ENCODE measurements around the gene ENG.

The ENG gene

DNA sequence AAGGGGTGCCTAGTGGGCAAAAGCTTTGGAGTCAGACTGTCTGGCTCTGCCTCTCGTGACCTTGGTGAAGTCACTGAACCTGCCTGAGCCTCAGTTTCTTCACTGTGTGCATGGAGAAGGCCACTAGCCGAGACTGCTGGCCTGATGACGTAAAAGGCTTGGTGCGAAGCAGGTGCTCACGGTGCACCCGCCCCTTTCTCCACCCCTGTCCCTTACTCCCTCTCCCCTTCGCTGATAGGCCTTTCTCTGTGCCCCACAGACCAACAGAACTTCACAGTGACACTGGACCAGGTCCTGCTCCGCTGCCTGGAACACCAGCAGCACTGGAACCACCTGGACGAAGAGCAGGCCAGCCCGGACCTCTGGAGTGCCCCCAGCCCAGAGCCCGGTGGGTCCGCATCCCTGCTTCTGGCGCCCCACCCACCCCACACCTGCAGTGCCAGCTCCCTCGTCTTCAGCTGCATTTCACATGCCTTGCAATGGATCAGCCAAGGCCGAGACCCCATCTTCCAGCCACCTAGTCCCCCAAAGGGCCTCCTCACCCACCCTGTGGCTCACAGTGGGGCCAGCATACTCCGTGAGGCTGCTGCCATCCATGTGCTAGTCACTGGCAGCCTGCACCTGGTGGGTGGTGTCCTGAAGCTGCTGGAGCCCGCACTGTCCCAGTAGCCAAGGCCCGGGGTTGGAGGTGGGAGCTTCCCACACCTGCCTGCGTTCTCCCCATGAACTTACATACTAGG is 41.4 kb downstream of the ENG start:
- H3K79me2 ChIP-seq (ENCODE audit: low read length) = no peaks in the 10 kb centered on the region
- H3K4me1 ChIP-seq (ENCODE audit: low read length) = no peaks in the 10 kb centered on the region
- no peaks in the 10 kb centered on the region for H3K27me3 ChIP-seq (ENCODE audit: low read depth, low read length)
- no peaks in the 10 kb centered on the region for H3K9me3 ChIP-seq (ENCODE audit: insufficient read depth, low read length)
- H3K4me2 ChIP-seq (ENCODE audit: low read length) = no peak overlapping the region
- no peak overlapping the region for H3K27ac ChIP-seq (ENCODE audit: low read length)
- no peak overlapping the region for H2AFZ ChIP-seq (ENCODE audit: low read depth, low read length)
- 0 out of 2 replicates have a peak, but pooled peaks cover 2% of the 10 kb centered on the region for H4K20me1 ChIP-seq (ENCODE audit: insufficient read depth, low read length)
- no peak for TF ChIP-seq EZH2phosphoT487 (IDR thresholded peaks at IDR 0.05; ENCODE audit: low read depth)
- TF ChIP-seq, protein P1, sequence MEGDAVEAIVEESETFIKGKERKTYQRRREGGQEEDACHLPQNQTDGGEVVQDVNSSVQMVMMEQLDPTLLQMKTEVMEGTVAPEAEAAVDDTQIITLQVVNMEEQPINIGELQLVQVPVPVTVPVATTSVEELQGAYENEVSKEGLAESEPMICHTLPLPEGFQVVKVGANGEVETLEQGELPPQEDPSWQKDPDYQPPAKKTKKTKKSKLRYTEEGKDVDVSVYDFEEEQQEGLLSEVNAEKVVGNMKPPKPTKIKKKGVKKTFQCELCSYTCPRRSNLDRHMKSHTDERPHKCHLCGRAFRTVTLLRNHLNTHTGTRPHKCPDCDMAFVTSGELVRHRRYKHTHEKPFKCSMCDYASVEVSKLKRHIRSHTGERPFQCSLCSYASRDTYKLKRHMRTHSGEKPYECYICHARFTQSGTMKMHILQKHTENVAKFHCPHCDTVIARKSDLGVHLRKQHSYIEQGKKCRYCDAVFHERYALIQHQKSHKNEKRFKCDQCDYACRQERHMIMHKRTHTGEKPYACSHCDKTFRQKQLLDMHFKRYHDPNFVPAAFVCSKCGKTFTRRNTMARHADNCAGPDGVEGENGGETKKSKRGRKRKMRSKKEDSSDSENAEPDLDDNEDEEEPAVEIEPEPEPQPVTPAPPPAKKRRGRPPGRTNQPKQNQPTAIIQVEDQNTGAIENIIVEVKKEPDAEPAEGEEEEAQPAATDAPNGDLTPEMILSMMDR (IDR thresholded peaks at IDR 0.05; ENCODE audit: low read depth, low read length) = no peak
- no peak overlapping the region for H3K4me3 ChIP-seq (ENCODE audit: low read length)
- no peak overlapping the region for H3K9ac ChIP-seq (ENCODE audit: low read length)
- H3K36me3 ChIP-seq (replicated peaks; ENCODE audit: low read depth, low read length) = peaks cover 39% of the 10 kb centered on the region

DNA sequence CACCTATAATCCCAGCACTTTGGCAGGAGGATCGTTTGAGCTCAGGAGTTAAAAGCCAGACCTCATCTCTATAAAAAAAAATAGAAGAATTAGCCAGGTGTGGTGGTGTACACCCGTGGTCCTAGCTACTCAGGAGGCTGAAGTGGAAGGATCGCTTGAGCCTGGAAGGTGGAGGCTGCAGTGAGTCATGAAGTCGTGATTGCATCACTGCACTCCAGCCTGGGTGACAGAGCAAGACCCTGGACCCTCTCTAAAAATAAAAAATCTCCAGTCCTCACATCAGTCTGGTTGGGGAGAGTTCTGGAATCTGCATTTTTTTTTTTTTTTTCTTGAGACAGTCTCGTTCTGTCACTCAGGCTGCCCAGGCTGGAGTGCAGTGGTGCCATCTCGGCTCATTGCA is 42.4 kb downstream of the ENG start:
- 0 out of 2 replicates have a peak, but pooled peaks cover 4% of the 10 kb centered on the region for H4K20me1 ChIP-seq (ENCODE audit: insufficient read depth, low read length)
- H3K4me3 ChIP-seq (ENCODE audit: low read length) = no peak overlapping the region
- no peaks in the 10 kb centered on the region for H3K27me3 ChIP-seq (ENCODE audit: low read depth, low read length)
- peaks cover 45% of the 10 kb centered on the region for H3K36me3 ChIP-seq (replicated peaks; ENCODE audit: low read depth, low read length)
- no peak overlapping the region for H3K27ac ChIP-seq (ENCODE audit: low read length)
- H3K79me2 ChIP-seq (ENCODE audit: low read length) = no peaks in the 10 kb centered on the region
- no peak overlapping the region for H2AFZ ChIP-seq (ENCODE audit: low read depth, low read length)
- H3K4me2 ChIP-seq (ENCODE audit: low read length) = no peak overlapping the region
- H3K4me1 ChIP-seq (ENCODE audit: low read length) = no peaks in the 10 kb centered on the region
- H3K9ac ChIP-seq (ENCODE audit: low read length) = no peak overlapping the region
- TF ChIP-seq, protein P1 (IDR thresholded peaks at IDR 0.05; ENCODE audit: low read depth, low read length) = no peak
- TF ChIP-seq EZH2phosphoT487 (IDR thresholded peaks at IDR 0.05; ENCODE audit: low read depth) = no peak
- H3K9me3 ChIP-seq (ENCODE audit: insufficient read depth, low read length) = no peaks in the 10 kb centered on the region

DNA sequence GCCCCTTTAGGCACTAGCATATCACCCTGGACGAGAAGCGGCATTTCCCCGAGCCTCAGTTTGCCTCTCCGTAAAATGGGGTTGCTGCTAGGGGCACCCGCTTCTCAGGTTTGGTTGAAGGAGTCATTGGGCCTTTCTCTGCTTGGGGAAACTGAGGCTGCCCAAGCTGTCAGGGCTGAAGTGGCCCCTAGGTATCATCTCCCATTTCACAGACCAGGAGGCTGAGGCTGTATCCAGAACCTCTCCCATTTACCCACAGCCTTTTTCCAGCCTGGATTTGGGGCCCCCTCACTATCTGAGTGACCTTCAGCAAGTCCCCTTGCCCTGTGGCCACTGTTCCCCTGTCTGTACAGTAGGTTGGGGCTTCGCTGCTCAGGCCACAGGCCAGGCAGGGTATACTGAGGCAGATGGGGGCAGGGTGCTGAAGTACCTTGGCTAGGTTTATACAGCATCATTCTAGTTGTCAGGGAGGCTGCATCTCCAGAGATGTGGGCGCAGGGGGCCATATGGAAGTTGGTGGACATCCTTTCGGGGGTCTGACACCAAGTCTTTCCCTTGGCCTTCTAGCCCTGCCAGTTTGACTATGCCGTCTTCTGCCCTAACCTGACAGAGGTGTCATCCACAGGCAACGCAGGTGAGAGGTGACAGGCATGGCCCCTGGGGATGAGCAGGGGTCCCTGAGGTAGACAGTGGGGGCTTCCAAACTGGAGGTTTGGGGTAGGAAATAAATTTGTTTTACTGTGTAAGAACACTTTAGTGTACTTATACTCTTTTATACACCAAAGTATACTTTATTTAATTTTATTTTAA is 43.9 kb downstream of the ENG start:
- H3K36me3 ChIP-seq (replicated peaks; ENCODE audit: low read depth, low read length) = peaks cover 51% of the 10 kb centered on the region

More for the DNA sequence above, 43.9 kb downstream of the ENG start:
- H3K4me3 ChIP-seq (ENCODE audit: low read length) = no peak overlapping the region
- H3K27ac ChIP-seq (ENCODE audit: low read length) = no peak overlapping the region
- H4K20me1 ChIP-seq (ENCODE audit: insufficient read depth, low read length) = 0 out of 2 replicates have a peak, but pooled peaks cover 4% of the 10 kb centered on the region
- no peaks in the 10 kb centered on the region for H3K4me1 ChIP-seq (ENCODE audit: low read length)
- H3K79me2 ChIP-seq (ENCODE audit: low read length) = peaks cover 3% of the 10 kb centered on the region; the same call in 1 of the 2 replicates
- H2AFZ ChIP-seq (ENCODE audit: low read depth, low read length) = no peak overlapping the region
- H3K9me3 ChIP-seq (ENCODE audit: insufficient read depth, low read length) = no peaks in the 10 kb centered on the region
- no peak overlapping the region for H3K4me2 ChIP-seq (ENCODE audit: low read length)
- no peak overlapping the region for H3K9ac ChIP-seq (ENCODE audit: low read length)
- TF ChIP-seq EZH2phosphoT487 (IDR thresholded peaks at IDR 0.05; ENCODE audit: low read depth) = no peak
- TF ChIP-seq, protein P1 (IDR thresholded peaks at IDR 0.05; ENCODE audit: low read depth, low read length) = no peak
- no peaks in the 10 kb centered on the region for H3K27me3 ChIP-seq (ENCODE audit: low read depth, low read length)
